PC-3 (cell line): ENCODE data around the gene C6orf47.

ENCODE experiments used
- EZH2 ChIP-seq: fragments of 300-600 bp; sonication (generic); IDR thresholded peaks from one replicate; pipeline ENCODE4 v1.6.1; 2017; ENCODE audit warnings: antibody characterized with exemption, mild to moderate bottlenecking, low read length; ENCODE audit not compliant: unreplicated experiment
- EZH2phosphoT487 ChIP-seq: fragments of 300-600 bp; sonication (generic); IDR thresholded peaks from 2 replicates; pipeline ENCODE4 v1.6.1; 2018; ENCODE audit warnings: mild to moderate bottlenecking, antibody characterized with exemption, low read length, borderline replicate concordance
- TF ChIP-seq, protein P1 (sequence below): fragments of 300-600 bp; sonication (generic); conservative IDR thresholded peaks from 2 replicates; pipeline ENCODE4 v1.5.1; 2017; ENCODE audit warnings: antibody characterized with exemption, low read depth, mild to moderate bottlenecking, low read length

DNA sequence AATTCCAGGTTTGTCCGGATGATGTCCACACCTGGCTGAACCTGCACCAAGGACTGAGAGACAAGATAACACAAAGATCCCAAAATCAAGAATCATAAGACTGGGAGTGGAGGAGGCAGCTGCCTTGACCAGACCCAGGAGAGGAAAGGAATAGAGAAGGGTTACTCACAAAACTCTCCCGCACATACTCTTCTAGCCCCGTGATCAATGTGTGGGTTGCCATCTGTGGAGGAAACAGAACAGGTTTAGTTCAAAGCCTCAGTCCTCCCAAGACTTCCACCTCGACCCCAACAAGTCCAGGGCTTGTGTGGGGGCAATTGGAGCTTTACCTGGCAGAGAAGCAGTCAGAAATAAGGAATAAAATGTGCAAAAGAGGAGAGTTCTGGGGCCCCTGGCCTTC lies 19.2 kb downstream of the C6orf47 start:
- TF ChIP-seq, protein P1, sequence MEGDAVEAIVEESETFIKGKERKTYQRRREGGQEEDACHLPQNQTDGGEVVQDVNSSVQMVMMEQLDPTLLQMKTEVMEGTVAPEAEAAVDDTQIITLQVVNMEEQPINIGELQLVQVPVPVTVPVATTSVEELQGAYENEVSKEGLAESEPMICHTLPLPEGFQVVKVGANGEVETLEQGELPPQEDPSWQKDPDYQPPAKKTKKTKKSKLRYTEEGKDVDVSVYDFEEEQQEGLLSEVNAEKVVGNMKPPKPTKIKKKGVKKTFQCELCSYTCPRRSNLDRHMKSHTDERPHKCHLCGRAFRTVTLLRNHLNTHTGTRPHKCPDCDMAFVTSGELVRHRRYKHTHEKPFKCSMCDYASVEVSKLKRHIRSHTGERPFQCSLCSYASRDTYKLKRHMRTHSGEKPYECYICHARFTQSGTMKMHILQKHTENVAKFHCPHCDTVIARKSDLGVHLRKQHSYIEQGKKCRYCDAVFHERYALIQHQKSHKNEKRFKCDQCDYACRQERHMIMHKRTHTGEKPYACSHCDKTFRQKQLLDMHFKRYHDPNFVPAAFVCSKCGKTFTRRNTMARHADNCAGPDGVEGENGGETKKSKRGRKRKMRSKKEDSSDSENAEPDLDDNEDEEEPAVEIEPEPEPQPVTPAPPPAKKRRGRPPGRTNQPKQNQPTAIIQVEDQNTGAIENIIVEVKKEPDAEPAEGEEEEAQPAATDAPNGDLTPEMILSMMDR: no peak
- TF ChIP-seq EZH2: no peak
- TF ChIP-seq EZH2phosphoT487: no peak
